Osteocyte (in vitro differentiated cells): ENCODE data around the gene FNIP2. TPM values are rescaled to one million over a fixed set of nuclear protein-coding genes. Genes with fewer than 3 reads are reported as not detected.

Experiments
- DNase-seq: peaks from one replicate; pipeline ENCODE4 v3.0.0; 2021; ENCODE audit warnings: mixed read lengths; ENCODE audit not compliant: unreplicated experiment; ENCODE audit errors: extremely low spot score
- H3K27ac Mint-ChIP-seq: one replicate; pipeline ENCODE4 v1.8.0; 2021; ENCODE audit warnings: mild to moderate bottlenecking, mixed read lengths; ENCODE audit not compliant: unreplicated experiment
- H3K27me3 Mint-ChIP-seq: one replicate; pipeline ENCODE4 v1.8.0; 2021; ENCODE audit warnings: mixed read lengths; ENCODE audit not compliant: unreplicated experiment
- H3K36me3 Mint-ChIP-seq: one replicate; pipeline ENCODE4 v1.8.0; 2021; ENCODE audit warnings: mixed read lengths; ENCODE audit not compliant: unreplicated experiment
- H3K4me1 Mint-ChIP-seq: one replicate; pipeline ENCODE4 v1.8.0; 2021; ENCODE audit warnings: mixed read lengths; ENCODE audit not compliant: unreplicated experiment
- H3K4me3 Mint-ChIP-seq: one replicate; pipeline ENCODE4 v1.8.0; 2021; ENCODE audit warnings: mild to moderate bottlenecking, moderate library complexity, mixed read lengths; ENCODE audit not compliant: unreplicated experiment
- H3K9me3 Mint-ChIP-seq: one replicate; pipeline ENCODE4 v1.8.0; 2021; ENCODE audit warnings: mixed read lengths; ENCODE audit not compliant: unreplicated experiment
- total RNA-seq: library from RNA; stranded (reverse); gene quantifications from 2 replicates; pipeline ENCODE4 v1.2.1, GENCODE V29; 2021
- TF ChIP-seq, protein P1 (sequence below): fragments of 200-600 bp; sonication (generic); IDR thresholded peaks from 2 replicates; pipeline ENCODE4 v1.5.0; 2021; ENCODE audit warnings: antibody characterized with exemption, mild to moderate bottlenecking, moderate library complexity

The FNIP2 gene
- total RNA-seq, 1 donor from 2014 or later, result 14.4 TPM

GRCh38 chr4:158763462-158763861 lies 5.4 kb upstream of the FNIP2 start:
- no peak overlapping the region for H3K27ac Mint-ChIP-seq
- H3K4me3 Mint-ChIP-seq, result no peak overlapping the region

GRCh38 chr4:158766434-158767044 lies 2.3 kb upstream of the FNIP2 start:
- Mint-ChIP-seq H3K4me3 (no peak overlapping the region), H3K36me3 (no peaks in the 10 kb centered on the region), H3K9me3 (no peaks in the 10 kb centered on the region), H3K4me1 (peaks cover 23% of the 10 kb centered on the region), H3K27me3 (peaks cover 4% of the 10 kb centered on the region), H3K27ac (no peak overlapping the region)
- TF ChIP-seq, protein P1, sequence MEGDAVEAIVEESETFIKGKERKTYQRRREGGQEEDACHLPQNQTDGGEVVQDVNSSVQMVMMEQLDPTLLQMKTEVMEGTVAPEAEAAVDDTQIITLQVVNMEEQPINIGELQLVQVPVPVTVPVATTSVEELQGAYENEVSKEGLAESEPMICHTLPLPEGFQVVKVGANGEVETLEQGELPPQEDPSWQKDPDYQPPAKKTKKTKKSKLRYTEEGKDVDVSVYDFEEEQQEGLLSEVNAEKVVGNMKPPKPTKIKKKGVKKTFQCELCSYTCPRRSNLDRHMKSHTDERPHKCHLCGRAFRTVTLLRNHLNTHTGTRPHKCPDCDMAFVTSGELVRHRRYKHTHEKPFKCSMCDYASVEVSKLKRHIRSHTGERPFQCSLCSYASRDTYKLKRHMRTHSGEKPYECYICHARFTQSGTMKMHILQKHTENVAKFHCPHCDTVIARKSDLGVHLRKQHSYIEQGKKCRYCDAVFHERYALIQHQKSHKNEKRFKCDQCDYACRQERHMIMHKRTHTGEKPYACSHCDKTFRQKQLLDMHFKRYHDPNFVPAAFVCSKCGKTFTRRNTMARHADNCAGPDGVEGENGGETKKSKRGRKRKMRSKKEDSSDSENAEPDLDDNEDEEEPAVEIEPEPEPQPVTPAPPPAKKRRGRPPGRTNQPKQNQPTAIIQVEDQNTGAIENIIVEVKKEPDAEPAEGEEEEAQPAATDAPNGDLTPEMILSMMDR, result no peak
- DNase-seq, result no peak

More at GRCh38 chr4:158763462-158763861, 5.4 kb upstream of the FNIP2 start:
- TF ChIP-seq, protein P1, result no peak
- H3K9me3 Mint-ChIP-seq, result no peaks in the 10 kb centered on the region
- no peaks in the 10 kb centered on the region for H3K36me3 Mint-ChIP-seq
- H3K27me3 Mint-ChIP-seq, result peaks cover 4% of the 10 kb centered on the region
- DNase-seq, result no peak
- H3K4me1 Mint-ChIP-seq, result peaks cover 6% of the 10 kb centered on the region

DNA sequence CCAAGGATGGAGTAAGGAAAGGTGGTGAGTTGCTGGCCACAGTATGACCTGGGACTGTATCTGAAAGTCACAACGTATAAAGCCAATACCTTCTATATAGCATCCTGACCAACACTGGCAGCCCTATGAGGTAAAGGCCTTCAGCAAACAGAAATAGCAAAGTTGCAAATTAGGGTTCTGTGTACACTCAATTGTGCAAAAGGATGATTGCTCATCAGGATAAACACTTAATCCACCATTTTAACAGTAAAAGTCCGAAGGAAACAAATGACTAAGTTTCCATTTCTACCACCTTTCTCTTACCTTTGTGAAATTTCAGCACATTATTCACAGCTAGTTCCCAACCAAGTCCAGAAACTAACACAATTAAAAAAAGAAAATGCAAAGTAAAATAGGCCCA lies 1.4 kb upstream of the FNIP2 start:
- Mint-ChIP-seq H3K36me3 (no peaks in the 10 kb centered on the region), H3K27me3 (peaks cover 4% of the 10 kb centered on the region), H3K27ac (no peak overlapping the region), H3K9me3 (no peaks in the 10 kb centered on the region), H3K4me1 (peaks cover 25% of the 10 kb centered on the region), H3K4me3 (peak overlapping the region; percentile 79)
- TF ChIP-seq, protein P1, result no peak
- DNase-seq, result no peak

DNA sequence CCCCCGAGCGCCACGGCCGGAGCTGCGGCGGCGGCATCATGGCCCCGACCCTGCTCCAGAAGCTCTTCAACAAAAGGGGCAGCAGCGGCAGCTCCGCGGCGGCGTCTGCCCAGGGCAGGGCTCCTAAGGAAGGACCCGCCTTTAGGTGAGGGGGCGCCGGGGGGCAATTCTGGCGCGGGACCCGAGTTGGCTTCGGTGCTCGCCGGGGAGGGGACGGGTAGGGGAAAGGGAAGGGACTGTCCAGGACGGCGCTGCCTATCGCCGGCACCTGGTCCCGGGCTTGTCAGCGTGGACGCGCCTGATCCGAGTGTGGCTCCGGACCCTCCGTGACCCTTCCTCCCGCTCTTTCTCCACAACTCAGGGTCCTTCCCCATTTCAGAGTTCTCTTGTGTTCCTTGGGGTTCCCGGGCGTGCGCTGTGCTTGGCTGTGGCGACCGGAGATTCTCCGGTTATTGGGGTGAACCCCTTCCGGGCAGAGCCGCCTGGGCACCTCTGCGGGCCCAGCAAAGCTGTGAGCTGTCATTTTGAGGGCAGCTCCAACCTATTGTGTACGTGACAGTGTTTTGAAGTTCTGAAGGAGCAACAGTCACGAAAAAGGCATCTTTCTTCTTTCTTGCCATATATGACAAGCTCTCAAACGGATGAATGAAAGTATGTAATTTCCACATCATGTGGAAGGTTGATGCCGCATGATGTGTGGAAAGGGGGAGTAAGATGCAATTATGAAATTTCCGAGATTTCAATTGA lies 522 bp downstream of the FNIP2 start:
- peak; percentile 84 for DNase-seq
- Mint-ChIP-seq H3K27me3 (no peaks in the 10 kb centered on the region), H3K27ac (peak overlapping the region; percentile 93), H3K9me3 (no peaks in the 10 kb centered on the region), H3K4me1 (peaks cover 25% of the 10 kb centered on the region), H3K36me3 (no peaks in the 10 kb centered on the region), H3K4me3 (peak overlapping the region; percentile 99)
- TF ChIP-seq, protein P1, result no peak

DNA sequence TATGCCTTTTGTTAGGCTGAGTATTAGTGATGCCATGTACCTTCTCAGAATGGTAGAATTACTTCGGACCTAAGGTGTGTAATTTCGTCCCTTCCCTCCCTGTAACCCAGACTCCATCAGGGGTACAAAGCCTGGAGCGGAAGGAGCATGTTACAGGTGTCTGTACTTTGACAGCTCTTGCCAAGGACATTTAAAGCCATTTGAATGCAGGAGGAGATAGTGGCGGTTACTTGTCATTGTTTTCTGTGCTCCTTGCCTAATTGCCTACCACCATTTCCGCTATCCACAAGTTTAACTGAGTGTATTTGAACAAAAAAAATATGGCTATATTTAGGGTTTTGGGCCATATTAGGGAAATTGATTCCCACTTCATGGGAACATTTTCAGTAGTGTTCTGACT lies 1.8 kb downstream of the FNIP2 start:
- H3K9me3 Mint-ChIP-seq, result no peaks in the 10 kb centered on the region
- no peak for DNase-seq
- TF ChIP-seq, protein P1, result no peak
- no peaks in the 10 kb centered on the region for H3K36me3 Mint-ChIP-seq
- no peak overlapping the region for H3K27ac Mint-ChIP-seq
- no peaks in the 10 kb centered on the region for H3K27me3 Mint-ChIP-seq
- peaks cover 35% of the 10 kb centered on the region for H3K4me1 Mint-ChIP-seq
- H3K4me3 Mint-ChIP-seq, result peak overlapping the region; percentile 99
